HG03342 (cell line): ENCODE results near the gene TMEM47.

Source experiments
- ATAC-seq: cut with Tn5 transposase; IDR thresholded peaks from one replicate; pipeline ENCODE4 v1.9.1; 2021; ENCODE audit warnings: mild to moderate bottlenecking, moderate library complexity; ENCODE audit not compliant: unreplicated experiment

TMEM47 gene

GRCh38 chrX:34656842-34657725 lies at the start of gene TMEM47:
Gene TMEM47, minus strand, starts transcription at chrX:34657285. Its CDS starts 256 bp downstream, at chrX:34657029.
- no peak for ATAC-seq

DNA sequence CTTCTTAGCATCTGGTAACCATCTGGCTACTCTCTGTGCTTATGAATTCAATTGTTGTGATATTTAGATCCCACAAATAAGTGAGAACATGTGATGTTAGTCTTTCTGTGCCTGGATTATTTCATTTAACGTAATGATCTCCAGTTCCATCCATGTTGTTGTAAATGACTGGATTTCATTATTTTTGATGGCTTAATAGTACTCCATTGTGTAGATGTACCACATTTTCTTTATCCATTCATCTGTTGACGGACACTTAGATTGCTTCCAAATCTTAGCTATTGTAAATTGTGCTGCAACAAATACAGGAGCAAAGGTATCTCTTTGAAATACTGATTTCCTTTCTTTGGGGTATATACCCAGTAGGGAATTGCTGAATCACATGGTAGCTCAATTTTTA lies 30.0 kb upstream of the TMEM47 start:
- ATAC-seq, result no peak

DNA sequence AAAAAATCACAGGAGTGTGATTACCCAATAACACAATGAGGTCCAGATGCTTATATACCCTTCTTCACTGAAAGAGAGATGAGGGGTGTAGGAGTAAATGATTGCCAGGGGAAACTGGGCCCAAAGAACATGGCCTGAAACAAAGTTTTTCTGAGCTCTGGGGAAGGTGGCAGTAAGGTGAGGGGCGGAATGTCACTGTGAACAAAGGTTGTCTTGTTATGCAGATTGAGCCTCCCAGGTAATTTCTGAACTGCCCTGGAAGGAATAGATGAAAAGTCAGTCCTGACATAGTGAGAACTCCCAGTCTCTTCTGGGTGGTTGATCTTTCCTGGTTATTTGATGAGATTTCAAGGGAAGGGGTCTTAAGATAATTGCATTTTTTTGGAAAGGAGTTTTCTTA lies 2.5 kb upstream of the TMEM47 start:
- no peak for ATAC-seq

GRCh38 chrX:34658326-34658725 lies 1.2 kb upstream of the TMEM47 start:
- no peak for ATAC-seq

DNA sequence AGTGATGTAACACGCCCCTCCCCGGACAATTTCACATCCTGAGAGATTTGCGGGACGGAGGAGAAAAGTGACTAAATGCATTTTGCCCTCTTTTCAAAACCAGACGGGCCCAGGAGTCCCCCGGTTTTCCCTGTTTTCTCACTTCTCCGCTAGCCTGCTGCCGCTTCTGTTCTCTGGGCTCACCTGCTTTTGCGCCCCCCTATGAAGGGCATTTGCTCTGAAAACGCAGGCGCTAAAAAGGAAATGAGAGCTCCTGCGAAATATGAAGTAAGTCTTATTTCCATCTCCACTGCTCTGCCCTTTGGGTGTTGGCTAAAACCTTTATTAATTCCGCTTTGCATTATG lies 613 bp upstream of the TMEM47 start:
- ATAC-seq, result no peak

DNA sequence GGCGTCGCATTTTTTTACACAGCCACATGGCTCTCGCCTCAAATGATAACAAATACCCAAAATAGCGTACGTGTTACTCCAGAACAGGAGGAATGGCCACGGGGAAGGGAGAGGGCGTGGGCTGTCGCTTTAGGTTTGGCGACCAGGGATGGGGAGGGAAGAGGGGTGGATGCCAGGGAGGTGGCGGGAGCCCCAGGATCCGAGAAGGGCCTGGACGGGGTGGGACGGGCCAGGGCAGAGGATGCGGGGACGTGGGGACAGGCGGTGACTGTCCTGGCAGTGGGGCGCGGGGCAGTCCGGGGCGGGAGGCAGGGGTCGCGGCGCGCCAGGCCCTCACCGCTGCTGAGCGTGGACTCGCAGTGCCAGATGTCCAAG lies 631 bp downstream of the TMEM47 start:
- ATAC-seq, result no peak

- ATAC-seq, result no peak
Observed at GRCh38 chrX:34655501-34656455, 1.3 kb downstream of the TMEM47 start.

DNA sequence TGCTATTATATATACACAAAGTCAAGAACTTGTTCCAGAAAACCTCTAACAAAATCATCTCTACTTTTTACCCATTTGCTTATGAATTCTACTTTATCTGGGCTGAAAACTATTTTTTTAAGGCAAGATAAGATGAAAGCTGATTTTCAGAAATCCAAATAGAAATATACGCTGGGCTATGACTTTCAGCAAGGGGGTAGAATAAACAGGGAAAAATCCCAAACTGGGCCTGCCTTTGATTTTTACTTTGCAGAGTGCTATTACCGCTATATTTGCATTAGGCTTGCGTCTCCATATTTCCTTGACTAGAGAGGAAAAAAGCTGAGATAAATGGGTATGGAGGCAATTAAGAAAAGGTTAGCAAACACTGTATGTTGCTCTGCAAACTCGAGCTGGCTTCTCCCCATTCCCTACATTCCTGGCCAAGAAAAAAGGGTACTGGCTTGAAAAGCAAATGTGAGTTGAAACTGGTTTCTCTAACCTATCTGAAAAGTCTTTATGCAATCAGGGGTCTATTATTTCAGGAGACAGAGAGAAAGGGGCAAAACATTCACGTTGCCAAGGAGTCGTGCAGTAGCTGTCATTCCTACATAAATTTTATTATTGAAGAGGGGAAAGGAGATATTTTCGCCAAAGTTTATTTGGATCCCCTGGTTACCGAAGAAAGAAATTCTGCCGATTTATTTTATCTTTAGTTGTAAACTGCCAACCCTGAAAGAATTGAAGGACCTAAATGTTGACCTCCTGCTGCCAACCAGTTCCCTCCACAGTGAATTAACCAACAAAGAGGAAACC lies 2.2 kb downstream of the TMEM47 start:
- ATAC-seq, result no peak

DNA sequence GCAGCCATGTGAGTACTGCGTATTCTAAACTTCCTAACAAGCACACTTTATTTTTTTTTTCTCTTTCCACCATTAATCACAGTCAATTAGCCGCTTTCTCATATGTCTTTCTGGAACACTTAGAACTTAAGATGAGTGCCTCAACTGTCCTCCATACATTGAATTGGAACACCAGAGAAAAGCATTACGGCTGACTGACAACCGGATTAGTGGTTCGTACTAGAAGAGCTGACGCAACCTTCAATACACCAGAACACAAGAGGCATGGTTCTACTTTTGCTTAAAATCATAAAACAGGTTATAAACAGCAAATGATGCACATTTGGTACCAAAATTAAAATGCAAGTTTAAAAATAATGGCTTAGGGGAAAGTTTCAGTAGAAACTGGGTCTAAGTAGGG lies 3.3 kb downstream of the TMEM47 start:
- no peak for ATAC-seq

GRCh38 chrX:34642849-34643248 lies 14.2 kb downstream of the TMEM47 start:
- ATAC-seq, result no peak

- no peak for ATAC-seq
Observed at GRCh38 chrX:34638116-34638515, 19.0 kb downstream of the TMEM47 start.

DNA sequence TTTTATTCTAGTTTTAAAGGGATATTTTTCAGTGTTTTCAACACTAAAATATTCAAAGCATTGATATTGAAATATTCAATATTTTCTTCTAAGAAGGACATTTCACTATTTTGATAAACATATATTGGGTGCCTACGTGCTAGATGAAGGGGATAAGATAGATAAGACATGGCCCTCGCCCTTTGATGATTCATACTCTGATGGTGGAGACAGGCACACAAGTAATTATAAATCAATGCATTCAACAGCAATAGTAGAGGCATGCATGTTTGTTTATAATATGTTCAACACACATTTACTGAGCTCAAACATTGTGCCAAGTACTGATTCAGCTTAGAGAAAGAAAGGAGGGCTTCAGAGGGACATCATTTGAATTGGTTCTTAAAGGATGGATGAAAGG lies 22.7 kb downstream of the TMEM47 start:
- ATAC-seq, result no peak

DNA sequence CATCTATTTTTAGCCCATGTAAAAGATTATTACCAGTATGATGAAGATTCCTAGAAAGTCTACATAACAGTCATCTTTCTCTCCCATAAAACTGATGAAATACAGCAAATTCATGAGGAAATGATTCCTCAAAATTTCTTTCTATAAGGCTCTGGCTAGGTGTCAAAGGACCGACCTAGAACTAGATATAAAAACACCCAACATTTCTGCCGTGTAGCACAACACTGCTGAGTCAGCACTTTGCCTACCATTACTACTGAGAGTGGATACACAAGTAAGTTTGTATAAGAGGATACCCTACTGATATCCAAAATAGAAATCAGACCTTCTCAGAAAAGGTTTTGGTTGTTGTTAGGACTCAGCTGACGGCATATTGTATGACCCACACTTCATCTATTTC lies 24.7 kb downstream of the TMEM47 start:
- no peak for ATAC-seq

DNA sequence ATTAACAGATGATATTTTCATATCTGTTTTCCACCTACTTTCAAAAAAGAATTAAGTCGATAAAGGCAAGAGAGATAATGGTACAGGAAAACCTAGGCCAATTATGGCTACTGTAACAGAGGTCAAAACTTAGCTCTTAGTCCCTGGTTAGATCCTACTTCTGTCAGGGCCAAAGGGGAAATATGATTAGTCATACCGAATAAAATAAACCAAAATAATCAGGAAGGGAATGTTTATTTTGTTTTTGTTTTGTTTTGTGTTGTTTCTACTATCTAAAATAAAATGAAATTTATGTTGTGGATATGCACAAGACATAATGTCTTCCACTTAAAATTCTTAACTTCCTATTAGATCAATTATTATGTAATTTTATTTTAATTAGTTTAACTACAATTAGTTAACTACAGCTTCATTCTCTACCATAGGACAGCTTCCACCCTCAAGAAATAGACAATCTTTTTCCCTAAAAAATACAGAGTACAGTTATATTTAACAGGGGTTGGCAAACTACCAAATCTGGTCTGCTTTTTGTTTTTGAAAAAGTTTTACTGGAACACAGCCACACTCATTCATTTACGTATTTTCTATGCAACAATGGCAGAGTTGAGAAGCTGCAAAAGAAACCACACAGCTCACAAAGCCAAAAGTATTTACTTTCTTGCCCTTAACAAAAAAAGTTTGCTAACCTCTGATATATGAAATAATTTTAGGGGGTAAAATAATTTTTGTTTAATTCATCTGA lies 25.4 kb downstream of the TMEM47 start:
- no peak for ATAC-seq

GRCh38 chrX:34629572-34629971 lies 27.5 kb downstream of the TMEM47 start:
- no peak for ATAC-seq

DNA sequence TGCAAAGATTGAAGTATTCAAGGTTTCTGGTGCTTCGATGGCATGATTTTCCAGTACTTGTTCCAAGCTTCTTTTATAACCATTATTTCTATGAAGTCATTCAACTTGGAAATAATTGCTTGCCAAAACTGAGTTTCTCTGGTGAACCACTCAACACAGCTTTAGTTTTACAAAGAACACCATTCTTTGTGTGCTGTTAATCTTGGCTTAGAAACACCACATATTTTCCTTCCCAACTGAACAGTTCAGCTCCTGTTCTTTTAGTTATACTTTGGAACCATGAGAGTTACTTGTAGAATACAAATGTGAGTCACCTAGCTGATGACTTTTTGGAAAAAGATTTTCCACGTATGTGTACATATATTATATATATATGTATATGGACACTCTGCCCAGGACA lies 32.7 kb downstream of the TMEM47 start:
- ATAC-seq, result no peak

GRCh38 chrX:34619920-34620319 lies 37.2 kb downstream of the TMEM47 start:
- no peak for ATAC-seq

DNA sequence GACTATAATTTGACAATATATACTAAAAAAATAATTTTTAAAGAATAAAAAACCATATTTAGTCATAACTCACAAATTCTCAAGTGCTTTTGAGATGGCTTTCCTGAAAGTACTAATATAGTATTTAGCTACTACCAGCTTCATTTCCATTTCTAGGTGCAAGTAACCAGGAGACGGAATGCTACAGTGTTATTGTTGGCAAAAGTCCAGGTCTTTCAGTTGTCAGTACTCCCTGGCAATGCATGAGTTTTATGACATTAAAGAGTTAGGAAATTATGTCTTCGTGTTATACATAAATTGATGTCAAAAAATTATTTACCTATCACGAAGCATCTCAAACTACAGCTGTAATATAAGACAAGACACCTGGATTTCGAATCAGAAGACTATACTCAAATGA lies 45.0 kb downstream of the TMEM47 start:
- no peak for ATAC-seq

DNA sequence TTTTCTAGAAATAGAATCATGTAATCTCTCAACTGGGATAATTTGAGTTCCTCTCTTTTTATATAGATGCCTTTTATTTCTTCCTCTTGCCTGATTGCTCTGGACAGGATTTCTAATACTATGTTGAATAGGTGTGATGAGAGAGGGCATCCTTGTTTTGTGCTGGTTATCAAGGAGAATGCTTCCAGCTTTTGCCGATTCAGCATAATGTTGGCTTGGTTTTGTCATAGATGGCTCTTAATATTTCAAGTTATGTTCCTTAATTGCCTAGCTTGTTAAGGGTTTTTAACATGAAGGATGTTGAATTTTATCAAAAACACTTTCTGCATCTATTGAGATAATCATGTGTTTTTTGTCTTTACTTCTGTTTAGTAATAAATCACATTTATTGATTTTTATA lies 58.7 kb downstream of the TMEM47 start:
- no peak for ATAC-seq

GRCh38 chrX:34586936-34587335 lies 70.1 kb downstream of the TMEM47 start:
- no peak for ATAC-seq
